Measurements from ENCODE around the gene SPTB.

The SPTB gene

DNA sequence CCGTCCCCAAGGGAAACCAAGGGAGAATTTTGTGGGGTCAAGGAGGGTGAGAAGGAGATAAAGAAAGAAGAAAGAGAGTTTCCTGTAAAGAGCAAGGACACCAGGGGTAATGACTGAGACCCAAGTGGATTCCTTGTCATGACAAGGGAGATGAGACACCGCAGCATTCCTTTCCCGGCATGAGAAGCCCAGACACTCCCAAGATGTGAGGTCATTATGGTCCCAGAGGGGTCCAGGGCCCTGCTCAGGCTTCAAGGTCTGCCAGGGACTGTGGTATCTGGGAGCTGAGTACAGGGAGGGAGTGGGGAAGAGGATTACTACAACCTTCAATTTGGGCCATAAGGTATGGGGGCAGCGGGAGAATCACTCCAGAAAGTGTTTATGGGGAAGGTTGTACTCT, 58.1 kb downstream of the SPTB start:
- no peak overlapping the region for H3K27ac ChIP-seq (ENCODE audit: low read depth, low read length)
- H4K20me1 ChIP-seq (ENCODE audit: low read depth, low read length): no peaks in the 10 kb centered on the region
- H3K79me2 ChIP-seq (ENCODE audit: insufficient read depth, low read length): no peaks in the 10 kb centered on the region
- no peaks in the 10 kb centered on the region for H3K27me3 ChIP-seq (ENCODE audit: low read length)
- no peaks in the 10 kb centered on the region for H3F3A ChIP-seq (ENCODE audit: insufficient read depth)
- H3K9ac ChIP-seq (ENCODE audit: low read length): no peak overlapping the region
- H3K9me2 ChIP-seq (replicated peaks; ENCODE audit: insufficient read depth, low read length): no peaks in the 10 kb centered on the region
- no peak overlapping the region for H3K4me2 ChIP-seq (ENCODE audit: low read depth, low read length, poor library complexity, severe bottlenecking)
- H3K36me3 ChIP-seq (ENCODE audit: low read length): no peaks in the 10 kb centered on the region
- no peak overlapping the region for H2AFZ ChIP-seq (ENCODE audit: low read depth, low read length, severe bottlenecking)
- TF ChIP-seq EZH2phosphoT487 (conservative IDR thresholded peaks at IDR 0.05; ENCODE audit: low read length): no peak
- no peak overlapping the region for H3K4me3 ChIP-seq (ENCODE audit: insufficient read depth, low read length, poor library complexity, severe bottlenecking)
- no peaks in the 10 kb centered on the region for H3K9me3 ChIP-seq (ENCODE audit: insufficient read depth, low read length)

- Histone ChIP-seq H2AFZ (ENCODE audit: low read depth, low read length, severe bottlenecking) (no peak overlapping the region), H4K20me1 (ENCODE audit: low read depth, low read length) (no peaks in the 10 kb centered on the region), H3K9ac (ENCODE audit: low read length) (no peak overlapping the region), H3K36me3 (ENCODE audit: low read length) (no peaks in the 10 kb centered on the region), H3K9me2 (replicated peaks; ENCODE audit: insufficient read depth, low read length) (no peaks in the 10 kb centered on the region), H3K27me3 (ENCODE audit: low read length) (no peaks in the 10 kb centered on the region), H3K27ac (ENCODE audit: low read depth, low read length) (no peak overlapping the region), H3K4me2 (ENCODE audit: low read depth, low read length, poor library complexity, severe bottlenecking) (no peak overlapping the region), H3K79me2 (ENCODE audit: insufficient read depth, low read length) (no peaks in the 10 kb centered on the region), H3K9me3 (ENCODE audit: insufficient read depth, low read length) (no peaks in the 10 kb centered on the region), H3K4me3 (ENCODE audit: insufficient read depth, low read length, poor library complexity, severe bottlenecking) (no peak overlapping the region), H3F3A (ENCODE audit: insufficient read depth) (no peaks in the 10 kb centered on the region)
- no peak for TF ChIP-seq EZH2phosphoT487 (conservative IDR thresholded peaks at IDR 0.05; ENCODE audit: low read length)
- TF ChIP-seq CTCF (IDR thresholded peaks at IDR 0.05; ENCODE audit: insufficient read depth, low read length, poor library complexity, severe bottlenecking): no peak
Observed at GRCh38 chr14:64818151-64818550, 61.6 kb downstream of the SPTB start.

DNA sequence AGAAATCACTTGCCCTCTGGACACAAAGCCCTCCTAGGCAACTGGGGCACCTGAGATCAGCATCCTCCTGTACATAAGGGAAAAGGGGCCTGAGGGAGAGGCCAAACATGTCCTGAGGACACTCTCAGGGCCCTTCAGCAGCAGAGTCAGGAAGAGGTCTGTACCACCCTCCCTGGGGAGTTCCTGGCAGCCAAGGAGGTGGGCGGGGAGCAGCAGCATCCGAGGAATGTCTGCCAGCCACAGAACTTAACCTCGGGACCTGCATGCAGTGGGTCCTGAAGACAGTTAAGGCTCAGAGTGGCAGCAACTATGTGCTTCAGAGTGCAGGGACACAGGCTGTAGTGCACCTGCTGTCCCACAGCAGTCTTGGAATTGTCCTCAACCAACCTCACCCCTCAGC, 62.1 kb downstream of the SPTB start:
- Histone ChIP-seq H3K9ac (ENCODE audit: low read length) (no peak overlapping the region), H3K79me2 (ENCODE audit: insufficient read depth, low read length) (no peaks in the 10 kb centered on the region), H4K20me1 (ENCODE audit: low read depth, low read length) (no peaks in the 10 kb centered on the region), H3K27me3 (ENCODE audit: low read length) (no peaks in the 10 kb centered on the region), H3K4me2 (ENCODE audit: low read depth, low read length, poor library complexity, severe bottlenecking) (no peak overlapping the region), H3K9me3 (ENCODE audit: insufficient read depth, low read length) (no peaks in the 10 kb centered on the region), H3K9me2 (replicated peaks; ENCODE audit: insufficient read depth, low read length) (no peaks in the 10 kb centered on the region), H3K36me3 (ENCODE audit: low read length) (no peaks in the 10 kb centered on the region), H3F3A (ENCODE audit: insufficient read depth) (no peaks in the 10 kb centered on the region), H3K27ac (ENCODE audit: low read depth, low read length) (no peak overlapping the region), H3K4me3 (ENCODE audit: insufficient read depth, low read length, poor library complexity, severe bottlenecking) (no peak overlapping the region), H2AFZ (ENCODE audit: low read depth, low read length, severe bottlenecking) (no peak overlapping the region)
- TF ChIP-seq CTCF (IDR thresholded peaks at IDR 0.05; ENCODE audit: insufficient read depth, low read length, poor library complexity, severe bottlenecking): no peak
- no peak for TF ChIP-seq EZH2phosphoT487 (conservative IDR thresholded peaks at IDR 0.05; ENCODE audit: low read length)

DNA sequence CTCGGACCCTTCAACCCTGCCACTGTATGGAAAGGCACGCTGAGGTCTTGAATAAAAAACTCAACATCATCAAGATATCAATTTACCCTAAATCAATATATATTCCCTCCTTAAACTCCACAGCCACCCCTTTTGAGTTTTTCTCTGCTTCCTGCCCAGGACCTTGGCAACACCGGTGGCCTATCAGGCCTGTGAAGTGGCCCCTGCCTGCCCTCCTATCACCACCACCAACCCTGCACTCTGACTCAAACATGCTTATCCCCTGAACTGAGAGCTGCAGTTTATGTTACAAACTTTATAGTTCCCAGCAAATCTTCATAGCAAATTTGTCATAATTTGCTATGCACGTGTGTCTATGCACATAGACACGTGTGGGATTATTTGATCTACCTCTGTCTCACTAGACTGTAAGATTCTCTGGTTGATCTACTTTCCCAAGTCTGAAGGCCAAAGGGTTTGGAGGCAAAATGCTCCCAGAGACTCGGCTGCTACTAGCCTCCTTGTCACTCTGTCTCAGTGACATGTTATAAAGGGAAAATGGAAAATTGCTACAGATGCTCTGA, 63.4 kb downstream of the SPTB start:
- no peaks in the 10 kb centered on the region for H3K9me3 ChIP-seq (ENCODE audit: insufficient read depth, low read length)
- H3K36me3 ChIP-seq (ENCODE audit: low read length): no peaks in the 10 kb centered on the region
- no peak overlapping the region for H3K27ac ChIP-seq (ENCODE audit: low read depth, low read length)
- no peaks in the 10 kb centered on the region for H4K20me1 ChIP-seq (ENCODE audit: low read depth, low read length)
- H3K9me2 ChIP-seq (replicated peaks; ENCODE audit: insufficient read depth, low read length): no peaks in the 10 kb centered on the region
- no peak overlapping the region for H3K9ac ChIP-seq (ENCODE audit: low read length)
- no peaks in the 10 kb centered on the region for H3K79me2 ChIP-seq (ENCODE audit: insufficient read depth, low read length)
- no peak overlapping the region for H3K4me2 ChIP-seq (ENCODE audit: low read depth, low read length, poor library complexity, severe bottlenecking)
- no peaks in the 10 kb centered on the region for H3K27me3 ChIP-seq (ENCODE audit: low read length)
- H2AFZ ChIP-seq (ENCODE audit: low read depth, low read length, severe bottlenecking): no peak overlapping the region
- H3F3A ChIP-seq (ENCODE audit: insufficient read depth): no peaks in the 10 kb centered on the region
- H3K4me3 ChIP-seq (ENCODE audit: insufficient read depth, low read length, poor library complexity, severe bottlenecking): no peak overlapping the region
- TF ChIP-seq EZH2phosphoT487 (conservative IDR thresholded peaks at IDR 0.05; ENCODE audit: low read length) (no peak), CTCF (IDR thresholded peaks at IDR 0.05; ENCODE audit: insufficient read depth, low read length, poor library complexity, severe bottlenecking) (no peak)

Measured in SU-DHL-6 (cell line).